VCaP (cell line): Measurements from ENCODE around the gene MB.

Source experiments
- H3K27ac ChIP-seq: fragments of 450-650 bp; 2 replicates; pipeline ENCODE4 v1.5.1; 2017
- TF ChIP-seq, protein P1 (sequence below): fragments of 450-650 bp; conservative IDR thresholded peaks from 2 replicates; pipeline ENCODE4 v1.5.1; 2017; ENCODE audit warnings: mild to moderate bottlenecking, moderate library complexity

The MB gene

DNA sequence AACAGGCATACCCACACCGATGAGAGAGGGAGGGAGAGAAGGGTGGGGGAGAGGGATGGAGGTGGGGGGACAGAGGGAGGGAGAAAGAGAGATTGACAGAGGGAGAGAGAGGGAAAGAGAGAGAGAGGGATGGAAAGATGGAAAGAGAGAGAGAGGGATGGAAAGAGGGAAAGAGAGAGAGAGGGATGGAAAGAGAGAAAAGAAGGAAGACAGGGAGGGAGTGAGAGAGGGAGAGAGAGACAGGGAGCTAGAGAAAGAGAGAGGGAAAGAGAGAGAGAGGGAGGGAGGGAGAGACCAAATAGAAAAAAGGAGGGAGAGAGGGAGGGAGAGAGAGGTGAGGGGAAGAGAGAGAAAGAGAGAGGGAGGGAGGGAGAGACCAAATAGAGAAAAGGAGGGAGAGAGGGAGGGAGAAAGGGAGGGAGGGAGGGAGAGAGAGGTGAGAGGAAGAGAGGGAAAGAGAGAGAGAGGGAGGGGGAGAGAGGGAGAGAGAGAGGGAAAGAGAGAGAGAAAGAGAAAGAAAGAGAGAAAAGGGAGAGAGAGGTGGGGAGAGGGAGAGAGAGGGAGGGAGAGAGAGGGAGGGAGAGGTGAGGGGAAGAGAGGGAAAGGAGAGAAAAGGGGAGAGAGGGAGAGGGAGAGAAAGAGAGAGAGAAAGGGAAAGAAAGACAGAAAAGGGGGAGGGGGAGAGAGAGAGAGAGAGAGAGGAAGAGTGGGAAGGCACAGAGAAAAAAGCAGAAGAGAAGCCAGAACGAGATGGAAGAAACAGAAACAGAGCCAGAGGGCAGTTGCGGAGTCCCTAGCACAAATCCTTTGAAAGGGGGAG is 23.8 kb downstream of the MB start:
- no peak overlapping the region for H3K27ac ChIP-seq
- TF ChIP-seq, protein P1, sequence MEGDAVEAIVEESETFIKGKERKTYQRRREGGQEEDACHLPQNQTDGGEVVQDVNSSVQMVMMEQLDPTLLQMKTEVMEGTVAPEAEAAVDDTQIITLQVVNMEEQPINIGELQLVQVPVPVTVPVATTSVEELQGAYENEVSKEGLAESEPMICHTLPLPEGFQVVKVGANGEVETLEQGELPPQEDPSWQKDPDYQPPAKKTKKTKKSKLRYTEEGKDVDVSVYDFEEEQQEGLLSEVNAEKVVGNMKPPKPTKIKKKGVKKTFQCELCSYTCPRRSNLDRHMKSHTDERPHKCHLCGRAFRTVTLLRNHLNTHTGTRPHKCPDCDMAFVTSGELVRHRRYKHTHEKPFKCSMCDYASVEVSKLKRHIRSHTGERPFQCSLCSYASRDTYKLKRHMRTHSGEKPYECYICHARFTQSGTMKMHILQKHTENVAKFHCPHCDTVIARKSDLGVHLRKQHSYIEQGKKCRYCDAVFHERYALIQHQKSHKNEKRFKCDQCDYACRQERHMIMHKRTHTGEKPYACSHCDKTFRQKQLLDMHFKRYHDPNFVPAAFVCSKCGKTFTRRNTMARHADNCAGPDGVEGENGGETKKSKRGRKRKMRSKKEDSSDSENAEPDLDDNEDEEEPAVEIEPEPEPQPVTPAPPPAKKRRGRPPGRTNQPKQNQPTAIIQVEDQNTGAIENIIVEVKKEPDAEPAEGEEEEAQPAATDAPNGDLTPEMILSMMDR: no peak

DNA sequence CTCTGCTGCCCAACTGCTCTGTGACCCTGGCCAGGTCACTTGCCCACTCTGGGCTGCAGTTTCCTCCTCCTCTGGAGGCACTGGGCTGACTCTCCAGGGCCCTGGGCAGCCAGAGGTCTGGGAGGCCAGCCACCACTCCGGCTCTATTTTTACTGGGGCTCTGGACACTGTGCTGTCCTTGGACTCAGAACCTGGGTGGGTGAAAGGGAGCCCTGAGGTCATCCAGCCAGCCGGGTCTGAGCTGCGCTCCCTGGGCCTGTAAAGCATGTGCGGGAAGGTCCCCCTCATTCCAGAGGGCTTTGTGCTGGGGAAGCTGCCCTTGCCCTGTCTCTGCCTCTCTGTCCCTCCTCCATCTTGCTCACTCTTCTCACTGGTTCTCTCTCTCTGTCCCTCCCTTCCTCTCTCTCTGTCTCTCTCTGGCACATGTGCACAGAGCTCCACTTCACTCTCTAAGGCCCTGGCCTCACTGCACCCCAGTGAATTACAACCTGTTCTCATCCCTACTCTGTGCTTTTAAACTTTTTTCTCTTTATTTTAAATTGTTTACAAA is 24.6 kb downstream of the MB start:
- H3K27ac ChIP-seq: no peak overlapping the region
- TF ChIP-seq, protein P1: no peak

DNA sequence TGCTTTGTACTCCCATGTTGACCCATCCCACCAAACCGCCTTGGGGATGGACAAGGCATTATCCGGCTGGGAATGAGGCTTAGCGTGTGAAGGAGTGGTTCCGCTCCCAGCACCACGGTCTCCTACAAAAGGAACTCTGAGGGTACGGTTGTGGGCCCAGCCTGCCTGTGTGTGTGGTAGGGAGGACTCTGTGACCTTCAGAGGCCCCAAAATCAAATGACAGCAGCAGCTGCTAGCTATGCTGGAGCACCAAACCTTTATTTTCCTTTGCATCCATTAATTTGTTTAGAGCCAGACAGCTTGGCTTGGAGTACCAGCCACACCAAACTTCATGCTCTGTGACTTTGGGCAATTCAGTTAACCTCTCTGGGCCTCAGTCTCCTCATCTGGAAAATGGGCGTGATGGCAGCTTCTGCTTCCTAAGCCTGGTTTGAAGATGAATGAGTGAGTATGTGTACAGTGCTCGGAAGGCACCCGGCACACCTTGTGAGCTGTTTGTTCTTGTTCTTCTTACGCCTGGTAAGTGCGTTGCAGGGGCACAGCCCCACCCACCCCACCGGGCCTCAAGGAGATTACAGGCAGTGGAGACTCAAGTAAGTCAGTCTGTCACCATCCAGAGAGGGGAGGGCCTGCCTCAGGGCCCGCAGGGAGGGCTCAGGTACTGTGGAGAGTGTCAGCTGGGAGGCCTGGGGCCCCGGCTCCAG is 25.3 kb downstream of the MB start:
- no peak overlapping the region for H3K27ac ChIP-seq
- TF ChIP-seq, protein P1: no peak

- TF ChIP-seq, protein P1: no peak
- no peak overlapping the region for H3K27ac ChIP-seq
Observed at GRCh38 chr22:35590634-35591295, 26.4 kb downstream of the MB start.

DNA sequence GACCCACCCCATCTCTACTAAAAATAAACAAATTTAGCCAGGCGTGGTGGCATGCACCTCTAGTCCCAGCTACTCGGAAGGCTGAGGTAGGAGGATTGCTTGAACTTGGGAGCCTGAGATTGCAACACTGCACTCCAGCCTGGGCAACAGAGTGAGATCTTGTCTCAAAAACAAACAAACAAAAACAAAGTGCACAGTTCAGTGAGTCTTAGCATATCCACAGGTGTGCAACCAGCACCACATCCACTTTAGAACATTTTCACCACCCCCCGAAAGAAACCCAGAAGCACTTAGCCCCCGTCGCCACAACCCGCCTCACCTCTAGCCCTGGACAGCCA is 27.4 kb downstream of the MB start:
- H3K27ac ChIP-seq: no peak overlapping the region
- TF ChIP-seq, protein P1: no peak

DNA sequence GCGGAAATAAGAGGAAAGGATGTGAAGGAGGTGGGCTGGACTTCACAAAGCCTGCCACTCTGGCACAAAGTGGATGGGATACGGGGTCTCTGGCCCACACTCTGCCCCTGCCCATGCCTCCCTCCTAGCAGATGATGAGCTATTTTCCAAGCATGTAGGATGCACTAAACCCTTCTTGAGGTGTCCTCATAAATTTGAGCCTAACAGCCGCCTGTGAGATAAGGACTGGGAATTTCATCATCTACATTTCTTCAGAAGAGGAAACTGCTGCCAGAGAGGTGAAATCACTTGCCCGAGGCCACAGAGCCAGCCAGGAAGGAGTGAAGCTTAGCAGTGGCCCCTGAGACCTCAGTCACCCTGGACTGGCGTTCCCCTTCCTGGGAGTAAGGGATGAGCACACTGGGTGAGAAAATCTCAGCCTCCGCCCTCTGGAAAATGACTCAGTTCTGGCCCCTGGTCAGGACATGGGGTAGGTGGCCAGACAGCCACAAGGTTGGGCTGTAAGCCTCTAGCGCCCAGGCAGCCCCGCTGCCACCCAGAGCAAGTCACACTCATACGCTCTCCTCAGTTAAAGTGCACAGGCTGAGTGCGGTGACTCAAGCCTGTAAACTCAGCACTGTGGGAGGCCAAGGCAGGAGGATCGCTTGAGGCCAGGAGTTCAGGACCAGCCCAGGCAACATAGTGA is 27.9 kb downstream of the MB start:
- no peak overlapping the region for H3K27ac ChIP-seq
- TF ChIP-seq, protein P1: no peak
